HG03095 (cell line): Measurements from ENCODE around the gene CHDH.

ENCODE experiments used
- ATAC-seq: cut with Tn5 transposase; IDR thresholded peaks from one replicate; pipeline ENCODE4 v1.9.1; 2021; ENCODE audit warnings: moderate library complexity; ENCODE audit not compliant: unreplicated experiment

Gene CHDH

GRCh38 chr3:53809764-53810400, 36.3 kb downstream of the CHDH start:
- ATAC-seq = no peak

- ATAC-seq = no peak
These were observed 37.0 kb downstream of the CHDH start for GRCh38 chr3:53809267-53809666.

- ATAC-seq = no peak
These were observed 37.7 kb downstream of the CHDH start for GRCh38 chr3:53808496-53808895.

- ATAC-seq = no peak
These were observed 39.0 kb downstream of the CHDH start for GRCh38 chr3:53807117-53807810.

GRCh38 chr3:53806182-53807116, 39.8 kb downstream of the CHDH start:
- peak; percentile 46 for ATAC-seq

GRCh38 chr3:53805463-53806159, 40.6 kb downstream of the CHDH start:
- ATAC-seq = no peak

GRCh38 chr3:53804697-53805462, 41.3 kb downstream of the CHDH start:
- ATAC-seq = peak; percentile 72

- ATAC-seq = no peak
These were observed 42.2 kb downstream of the CHDH start for GRCh38 chr3:53803816-53804695.

GRCh38 chr3:53803124-53803815, 42.9 kb downstream of the CHDH start:
- ATAC-seq = no peak

GRCh38 chr3:53802256-53802880, 43.9 kb downstream of the CHDH start:
- ATAC-seq = no peak

- no peak for ATAC-seq
These were observed 44.9 kb downstream of the CHDH start for GRCh38 chr3:53801319-53801718.

GRCh38 chr3:53800041-53800906, 45.9 kb downstream of the CHDH start:
- no peak for ATAC-seq

- ATAC-seq = no peak
These were observed 46.8 kb downstream of the CHDH start for GRCh38 chr3:53799338-53799865.

GRCh38 chr3:53798144-53798543, 48.1 kb downstream of the CHDH start:
- ATAC-seq = no peak

- ATAC-seq = no peak
These were observed 50.2 kb downstream of the CHDH start for GRCh38 chr3:53795789-53796560.

GRCh38 chr3:53795176-53795575, 51.0 kb downstream of the CHDH start:
- no peak for ATAC-seq
